Skin epidermis (tissue), 12 donors: ENCODE results near the gene CAPN11.

ENCODE experiments used
- H3K27ac ChIP-seq, 21 experiments: fragments of 200-600 bp; sonication (generic) in 11 of 21; one replicate each; pipeline ENCODE4 v1.5.0; 2020; ENCODE audit warnings: mild to moderate bottlenecking in 3 of 21, inconsistent platforms in 2 of 21, moderate library complexity in 2 of 21
- H3K4me3 ChIP-seq, 7 experiments: fragments of 200-600 bp; sonication (generic) in 2 of 7; one replicate each; pipeline ENCODE4 v1.5.0; 2020; ENCODE audit warnings: inconsistent platforms in 2 of 7, mild to moderate bottlenecking in 2 of 7, moderate library complexity in 1 of 7

The CAPN11 gene

DNA sequence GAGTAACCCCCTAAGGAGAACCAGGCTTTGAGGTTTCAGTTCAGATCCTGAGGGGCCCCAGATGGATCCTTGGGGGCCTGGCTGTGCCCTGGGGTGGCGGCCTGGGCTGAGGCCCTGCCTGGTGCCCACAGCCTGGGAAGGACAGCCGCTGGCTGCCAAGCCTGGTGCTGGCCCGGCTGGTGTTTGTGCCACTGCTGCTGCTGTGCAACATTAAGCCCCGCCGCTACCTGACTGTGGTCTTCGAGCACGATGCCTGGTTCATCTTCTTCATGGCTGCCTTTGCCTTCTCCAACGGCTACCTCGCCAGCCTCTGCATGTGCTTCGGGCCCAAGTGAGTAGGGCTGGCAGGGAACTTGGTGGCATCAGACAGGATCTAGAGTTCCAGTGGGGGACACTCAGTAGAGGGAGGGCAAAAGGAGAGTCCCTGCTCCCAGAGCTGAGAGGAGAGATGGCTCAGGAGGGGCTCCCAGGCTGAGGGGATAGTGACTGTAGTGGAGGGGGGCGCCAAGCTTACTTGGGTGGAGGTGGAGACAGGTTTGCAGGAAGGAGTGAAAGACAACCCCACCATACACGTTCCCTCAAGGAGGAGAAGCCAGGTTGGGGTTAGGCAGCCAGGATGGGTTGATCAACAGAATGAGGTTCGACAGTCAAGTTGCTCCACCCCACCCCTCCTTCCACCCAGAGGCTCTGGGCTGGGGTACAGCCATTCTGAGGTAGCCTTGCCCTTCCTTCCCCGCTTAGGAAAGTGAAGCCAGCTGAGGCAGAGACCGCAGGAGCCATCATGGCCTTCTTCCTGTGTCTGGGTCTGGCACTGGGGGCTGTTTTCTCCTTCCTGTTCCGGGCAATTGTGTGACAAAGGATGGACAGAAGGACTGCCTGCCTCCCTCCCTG, 74.3 kb downstream of the CAPN11 start:
- H3K4me3 ChIP-seq, result no peak overlapping the region
- peak overlapping the region in 14 of 21 experiments; percentile 7 to 78 (median 58) for H3K27ac ChIP-seq

GRCh38 chr6:44233567-44234100, 75.0 kb downstream of the CAPN11 start:
- H3K27ac ChIP-seq, result peak overlapping the region in 16 of 21 experiments; percentile 3 to 78 (median 52)
- no peak overlapping the region for H3K4me3 ChIP-seq
